SU-DHL-6 (cell line): ENCODE measurements around the gene EPHB3.

Experiments
- EZH2phosphoT487 ChIP-seq: fragments of 200-600 bp; sonication (generic), shearing (Covaris generic); conservative IDR thresholded peaks from 2 replicates; pipeline ENCODE4 v1.6.1; 2018; ENCODE audit warnings: mild to moderate bottlenecking, antibody characterized with exemption, low read length, moderate library complexity, mixed read lengths
- TF ChIP-seq, protein P1 (sequence below): fragments of 200-600 bp; sonication (generic); IDR thresholded peaks from one replicate; pipeline ENCODE4 v1.5.1; 2017; ENCODE audit warnings: antibody characterized with exemption, mild to moderate bottlenecking, low read length, moderate library complexity; ENCODE audit not compliant: insufficient read depth, poor library complexity, severe bottlenecking

- TF ChIP-seq, protein P1, sequence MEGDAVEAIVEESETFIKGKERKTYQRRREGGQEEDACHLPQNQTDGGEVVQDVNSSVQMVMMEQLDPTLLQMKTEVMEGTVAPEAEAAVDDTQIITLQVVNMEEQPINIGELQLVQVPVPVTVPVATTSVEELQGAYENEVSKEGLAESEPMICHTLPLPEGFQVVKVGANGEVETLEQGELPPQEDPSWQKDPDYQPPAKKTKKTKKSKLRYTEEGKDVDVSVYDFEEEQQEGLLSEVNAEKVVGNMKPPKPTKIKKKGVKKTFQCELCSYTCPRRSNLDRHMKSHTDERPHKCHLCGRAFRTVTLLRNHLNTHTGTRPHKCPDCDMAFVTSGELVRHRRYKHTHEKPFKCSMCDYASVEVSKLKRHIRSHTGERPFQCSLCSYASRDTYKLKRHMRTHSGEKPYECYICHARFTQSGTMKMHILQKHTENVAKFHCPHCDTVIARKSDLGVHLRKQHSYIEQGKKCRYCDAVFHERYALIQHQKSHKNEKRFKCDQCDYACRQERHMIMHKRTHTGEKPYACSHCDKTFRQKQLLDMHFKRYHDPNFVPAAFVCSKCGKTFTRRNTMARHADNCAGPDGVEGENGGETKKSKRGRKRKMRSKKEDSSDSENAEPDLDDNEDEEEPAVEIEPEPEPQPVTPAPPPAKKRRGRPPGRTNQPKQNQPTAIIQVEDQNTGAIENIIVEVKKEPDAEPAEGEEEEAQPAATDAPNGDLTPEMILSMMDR: no peak
- no peak for TF ChIP-seq EZH2phosphoT487
Observed at GRCh38 chr3:184561913-184562877, 610 bp downstream of the EPHB3 start.
